Endothelial cell (in vitro differentiated cells): ENCODE results near the gene SHFL. TPM values are rescaled to one million over a fixed set of nuclear protein-coding genes. Genes with fewer than 3 reads are reported as not detected.

Source experiments
- DNase-seq: peaks from one replicate; pipeline ENCODE4 v3.0.0; 2021; ENCODE audit warnings: low spot score
- H3K27ac Mint-ChIP-seq: one replicate; pipeline ENCODE4 v1.8.0; 2021; ENCODE audit warnings: mixed read lengths, inconsistent platforms; ENCODE audit not compliant: unreplicated experiment
- H3K27me3 Mint-ChIP-seq: one replicate; pipeline ENCODE4 v1.8.0; 2021; ENCODE audit warnings: mild to moderate bottlenecking, moderate library complexity, mixed read lengths, inconsistent platforms; ENCODE audit not compliant: unreplicated experiment
- H3K36me3 Mint-ChIP-seq: one replicate; pipeline ENCODE4 v1.8.0; 2021; ENCODE audit warnings: mild to moderate bottlenecking, low read depth, mixed read lengths, inconsistent platforms; ENCODE audit not compliant: unreplicated experiment
- H3K4me1 Mint-ChIP-seq: one replicate; pipeline ENCODE4 v1.8.0; 2021; ENCODE audit warnings: mild to moderate bottlenecking, mixed read lengths, inconsistent platforms; ENCODE audit not compliant: unreplicated experiment
- H3K4me3 Mint-ChIP-seq: one replicate; pipeline ENCODE4 v1.8.0; 2021; ENCODE audit warnings: mild to moderate bottlenecking, mixed read lengths, inconsistent platforms; ENCODE audit not compliant: unreplicated experiment
- H3K9me3 Mint-ChIP-seq: one replicate; pipeline ENCODE4 v1.8.0; 2021; ENCODE audit warnings: mixed read lengths, inconsistent platforms; ENCODE audit not compliant: unreplicated experiment
- total RNA-seq: library from RNA; stranded (reverse); fragmentation: NEBNext Ultra II Directional; extraction: Animal tissue kit (Norgen Biotek cat#: 25700); gene quantifications from one replicate; pipeline ENCODE4 v1.2.1, GENCODE V29; 2021; ENCODE audit not compliant: unreplicated experiment
- TF ChIP-seq, protein P1 (sequence below): fragments of 200-600 bp; sonication (generic); IDR thresholded peaks from one replicate; pipeline ENCODE4 v1.5.0; 2021; ENCODE audit warnings: antibody characterized with exemption; ENCODE audit not compliant: unreplicated experiment

The SHFL gene
- total RNA-seq, 1 donor from 2014 or later, result 9.2 TPM

DNA sequence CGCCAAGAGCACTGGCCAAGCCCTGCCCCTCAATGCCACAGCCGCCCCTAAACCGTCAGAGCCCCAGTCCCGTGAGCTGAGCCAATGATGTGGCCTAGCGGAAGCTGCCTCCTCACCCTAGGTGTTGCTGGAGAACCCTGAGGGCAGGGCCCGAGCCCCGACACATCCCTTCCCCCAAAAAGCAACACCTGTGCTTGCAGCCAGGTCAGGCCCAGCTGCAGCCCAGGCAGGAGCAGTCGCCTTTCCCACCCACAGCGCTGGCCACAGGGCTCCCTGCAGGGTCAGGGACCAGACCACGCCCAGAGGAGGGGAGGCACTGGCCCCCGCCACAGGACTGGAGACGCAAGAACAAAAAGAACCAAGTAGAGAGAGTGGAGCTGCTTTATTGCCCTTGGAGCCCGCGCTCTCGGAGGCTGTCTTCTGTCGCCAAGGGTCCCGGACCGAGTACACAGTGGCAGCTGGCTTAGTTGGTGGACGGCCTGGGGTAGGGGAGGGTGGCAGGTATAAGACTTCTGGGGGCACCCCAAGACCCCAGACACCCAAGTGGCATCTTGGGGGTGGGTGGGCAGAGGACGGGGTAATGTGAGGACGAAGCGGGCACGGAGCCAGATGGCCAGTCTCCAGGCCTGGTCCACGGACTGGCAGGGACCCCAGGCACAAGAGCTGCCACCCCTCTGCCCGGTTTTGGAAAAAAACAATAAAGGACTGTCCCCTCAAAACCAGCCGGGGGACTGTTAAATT, 28.7 kb downstream of the SHFL start:
- H3K4me3 Mint-ChIP-seq, result no peak overlapping the region
- no peak for DNase-seq
- TF ChIP-seq, protein P1, sequence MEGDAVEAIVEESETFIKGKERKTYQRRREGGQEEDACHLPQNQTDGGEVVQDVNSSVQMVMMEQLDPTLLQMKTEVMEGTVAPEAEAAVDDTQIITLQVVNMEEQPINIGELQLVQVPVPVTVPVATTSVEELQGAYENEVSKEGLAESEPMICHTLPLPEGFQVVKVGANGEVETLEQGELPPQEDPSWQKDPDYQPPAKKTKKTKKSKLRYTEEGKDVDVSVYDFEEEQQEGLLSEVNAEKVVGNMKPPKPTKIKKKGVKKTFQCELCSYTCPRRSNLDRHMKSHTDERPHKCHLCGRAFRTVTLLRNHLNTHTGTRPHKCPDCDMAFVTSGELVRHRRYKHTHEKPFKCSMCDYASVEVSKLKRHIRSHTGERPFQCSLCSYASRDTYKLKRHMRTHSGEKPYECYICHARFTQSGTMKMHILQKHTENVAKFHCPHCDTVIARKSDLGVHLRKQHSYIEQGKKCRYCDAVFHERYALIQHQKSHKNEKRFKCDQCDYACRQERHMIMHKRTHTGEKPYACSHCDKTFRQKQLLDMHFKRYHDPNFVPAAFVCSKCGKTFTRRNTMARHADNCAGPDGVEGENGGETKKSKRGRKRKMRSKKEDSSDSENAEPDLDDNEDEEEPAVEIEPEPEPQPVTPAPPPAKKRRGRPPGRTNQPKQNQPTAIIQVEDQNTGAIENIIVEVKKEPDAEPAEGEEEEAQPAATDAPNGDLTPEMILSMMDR, result no peak
- H3K4me1 Mint-ChIP-seq, result peaks cover 8% of the 10 kb centered on the region
- H3K27ac Mint-ChIP-seq, result peak overlapping the region; percentile 70
- H3K9me3 Mint-ChIP-seq, result no peaks in the 10 kb centered on the region
- peaks cover 25% of the 10 kb centered on the region for H3K27me3 Mint-ChIP-seq
- H3K36me3 Mint-ChIP-seq, result peaks cover 35% of the 10 kb centered on the region

DNA sequence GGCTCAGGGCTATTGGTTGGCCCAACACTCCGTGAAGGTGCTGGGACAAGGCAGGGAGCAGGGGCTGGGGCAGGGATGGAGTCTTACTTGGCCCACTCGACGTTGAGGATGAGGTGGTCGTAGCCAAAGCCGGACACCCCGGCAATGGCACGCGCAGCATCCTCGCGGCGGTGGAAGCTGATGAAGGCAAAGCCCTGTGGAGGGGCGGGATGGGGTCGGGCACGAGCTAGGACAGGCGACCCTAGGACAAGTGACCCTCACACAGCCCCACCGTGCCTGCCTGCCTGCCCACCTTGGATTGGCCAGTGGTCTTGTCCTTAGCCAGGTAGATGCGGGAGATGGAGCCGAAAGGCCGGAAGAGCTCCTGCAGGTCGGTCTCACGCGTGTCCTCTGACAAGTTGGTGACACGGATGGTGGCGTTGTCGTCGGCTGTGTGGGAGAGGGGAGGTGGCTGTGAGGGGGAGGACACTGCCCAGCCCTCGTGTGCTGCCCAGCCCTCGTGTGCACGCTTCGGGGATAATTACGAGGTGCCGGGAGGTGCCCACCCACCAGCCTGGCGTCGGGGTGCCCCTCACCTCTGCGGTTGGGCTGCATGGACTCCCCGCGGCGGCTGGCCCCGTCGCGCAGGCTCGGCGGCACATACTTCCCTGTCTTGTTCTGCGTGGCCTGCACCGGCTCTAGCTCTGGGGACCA, 29.4 kb downstream of the SHFL start:
- no peak overlapping the region for H3K27ac Mint-ChIP-seq
- peak overlapping the region; percentile 37 for H3K4me3 Mint-ChIP-seq
- peaks cover 8% of the 10 kb centered on the region for H3K4me1 Mint-ChIP-seq
- TF ChIP-seq, protein P1, result no peak
- H3K36me3 Mint-ChIP-seq, result peaks cover 31% of the 10 kb centered on the region
- H3K9me3 Mint-ChIP-seq, result no peaks in the 10 kb centered on the region
- no peak for DNase-seq
- H3K27me3 Mint-ChIP-seq, result peaks cover 25% of the 10 kb centered on the region

DNA sequence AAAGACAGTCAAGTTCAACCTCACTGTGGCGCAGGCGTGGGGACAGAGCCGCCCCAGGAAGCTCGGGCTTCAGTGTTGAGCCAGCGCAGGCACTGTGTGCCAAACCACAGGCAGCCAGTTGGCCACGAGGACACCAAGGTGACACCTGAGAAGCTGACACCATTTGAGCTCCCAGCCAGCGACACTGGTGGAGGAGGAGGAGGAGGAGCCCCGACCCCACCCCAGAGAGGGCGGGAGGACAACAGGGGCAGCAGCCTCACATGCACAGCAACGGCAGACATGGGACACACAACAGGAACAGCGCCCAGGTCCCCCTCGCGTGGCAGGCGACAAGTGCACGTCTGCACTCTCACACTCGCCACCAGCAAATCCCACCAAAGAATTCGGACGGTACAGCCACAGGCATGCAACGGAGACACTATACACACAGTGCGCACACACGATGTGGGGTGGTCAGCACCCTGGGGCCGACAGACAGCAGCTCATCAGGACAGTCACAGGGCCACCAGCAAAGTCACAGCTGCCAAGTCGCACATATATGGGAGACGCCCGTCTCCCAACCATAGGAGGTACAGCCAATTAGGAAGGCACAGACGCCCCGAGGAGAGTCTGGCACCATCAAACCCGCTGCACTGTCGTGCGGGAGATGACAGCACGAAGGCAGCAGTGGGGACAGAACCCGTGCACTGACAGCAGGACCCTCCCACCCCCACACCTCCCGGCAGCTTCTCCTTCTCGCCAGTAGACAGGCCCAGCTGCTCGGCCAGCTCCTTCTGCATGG, 30.2 kb downstream of the SHFL start:
- TF ChIP-seq, protein P1, result no peak
- peaks cover 5% of the 10 kb centered on the region for H3K4me1 Mint-ChIP-seq
- DNase-seq, result no peak
- H3K36me3 Mint-ChIP-seq, result peaks cover 28% of the 10 kb centered on the region
- H3K27ac Mint-ChIP-seq, result no peak overlapping the region
- H3K9me3 Mint-ChIP-seq, result no peaks in the 10 kb centered on the region
- H3K27me3 Mint-ChIP-seq, result peaks cover 22% of the 10 kb centered on the region
- H3K4me3 Mint-ChIP-seq, result peak overlapping the region; percentile 63

DNA sequence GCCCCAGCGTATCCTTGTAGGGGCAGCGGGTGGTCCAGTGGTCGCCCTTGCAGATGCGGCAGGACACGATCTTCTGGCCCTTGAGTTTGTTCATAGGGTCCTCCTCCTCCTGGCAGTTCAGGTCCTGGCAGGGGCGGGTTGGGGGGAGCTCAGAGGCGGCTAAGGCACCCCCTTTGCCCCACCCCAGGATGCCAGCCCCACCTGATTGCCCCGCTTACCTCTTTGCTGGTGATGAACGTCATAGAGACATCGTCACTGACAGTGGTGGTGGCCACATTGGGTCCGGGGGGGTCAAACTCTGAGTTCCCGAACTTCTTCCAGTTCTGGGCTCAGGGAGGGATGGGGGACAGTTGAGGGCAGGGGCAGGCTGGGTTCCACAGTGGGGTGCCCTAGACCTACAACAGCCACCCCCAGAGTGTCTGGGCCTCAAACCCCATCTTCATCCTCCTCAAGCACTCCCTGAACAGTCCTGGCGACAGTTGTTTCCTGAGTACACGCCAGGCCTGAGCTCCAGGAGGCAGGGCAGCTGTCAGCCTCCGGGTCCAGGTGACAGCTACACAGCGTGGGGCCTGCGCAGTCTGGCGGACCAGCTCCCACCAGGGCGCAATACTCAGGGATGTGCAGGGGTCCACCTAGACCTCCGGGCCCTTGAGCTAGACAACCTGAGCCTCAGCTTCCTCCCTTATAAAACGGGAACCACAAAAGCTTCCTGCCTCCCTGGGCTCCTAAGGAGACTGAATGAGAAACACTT, 30.9 kb downstream of the SHFL start:
- Mint-ChIP-seq H3K27ac (no peak overlapping the region), H3K9me3 (no peaks in the 10 kb centered on the region), H3K36me3 (peaks cover 24% of the 10 kb centered on the region)

More for the DNA sequence above, 30.9 kb downstream of the SHFL start:
- DNase-seq, result no peak
- peaks cover 5% of the 10 kb centered on the region for H3K4me1 Mint-ChIP-seq
- TF ChIP-seq, protein P1, result no peak
- no peak overlapping the region for H3K4me3 Mint-ChIP-seq
- H3K27me3 Mint-ChIP-seq, result peaks cover 19% of the 10 kb centered on the region
